Hematopoietic multipotent progenitor cell (in vitro differentiated cells): ENCODE data around the gene CCDC127. TPM values are rescaled to one million over a fixed set of nuclear protein-coding genes. Genes with fewer than 3 reads are reported as not detected.

ENCODE experiments used
- total RNA-seq: library from RNA; depleted of rRNA; stranded (reverse); fragments of >200 nt; gene quantifications from one replicate; pipeline ENCODE4 v1.2.3, GENCODE V29; 2012

The CCDC127 gene
- total RNA-seq, 1 donor, result 3.2 TPM

Other genes starting within 250 kb of the CCDC127 start
- gene PLEKHG4B, start 126.0 kb downstream of the CCDC127 start, total RNA-seq, result 7.0 TPM
- gene LRRC14B, start 26.7 kb downstream of the CCDC127 start, total RNA-seq, result 0.54 TPM
- 223 TPM for gene SDHA, start 167 bp upstream of the CCDC127 start, total RNA-seq
- 125 TPM for gene PDCD6, start 53.5 kb upstream of the CCDC127 start, total RNA-seq
- 0.54 TPM for gene AHRR, start 103.6 kb upstream of the CCDC127 start, total RNA-seq
- 59.0 TPM for gene EXOC3, start 225.0 kb upstream of the CCDC127 start, total RNA-seq